ENCODE data around the gene OCIAD1. TPM values are rescaled to one million over a fixed set of nuclear protein-coding genes. Genes with fewer than 3 reads are reported as not detected.
"Not testable (repeated sequence)": the region's sequence is repeated elsewhere in the genome, so short reads cannot be mapped to it uniquely, and the experiment has no call there.

OCIAD1 gene
- total RNA-seq, 1 experiment from 2014 or later: 61.0 TPM

DNA sequence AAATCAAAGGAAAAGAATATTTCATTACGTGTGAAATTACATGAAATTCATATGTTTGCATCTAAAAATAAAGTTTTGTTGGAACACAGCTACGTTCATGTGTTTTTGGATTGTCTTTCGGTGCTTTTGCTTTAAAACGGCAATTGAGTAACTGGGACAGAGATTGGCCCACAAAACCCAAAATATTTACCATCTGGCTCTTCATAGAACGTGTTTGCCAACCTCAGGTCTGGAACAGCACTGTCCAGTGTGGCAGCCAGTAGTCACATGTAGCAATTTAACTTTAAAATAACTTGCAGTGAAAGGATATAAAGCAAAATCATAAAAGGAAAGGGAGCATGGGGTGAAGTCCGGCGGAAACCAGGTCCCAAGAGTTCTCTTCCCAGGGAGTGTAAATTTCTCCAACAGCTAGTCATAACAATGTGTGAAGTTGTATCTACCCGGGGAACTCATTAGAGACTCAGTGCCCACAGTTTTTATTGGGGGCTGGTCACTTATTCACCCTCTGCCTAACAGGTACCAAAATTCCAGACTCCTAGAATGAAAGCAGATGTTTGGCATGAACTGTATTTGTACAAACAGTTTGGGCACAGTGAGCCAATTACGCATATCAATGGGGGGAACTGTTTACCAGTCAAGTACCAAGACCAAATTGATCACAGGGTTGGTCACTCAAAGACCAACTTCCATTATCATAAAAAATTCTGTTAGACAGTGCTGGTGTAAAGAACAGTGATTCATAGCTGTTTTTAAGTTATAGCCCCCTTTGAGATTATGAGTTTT lies 10.3 kb downstream of the OCIAD1 start:
- ATAC-seq (no peak), DNase-seq (no peak)
- BruUV-seq (replicated peaks): no TSS peak
- Histone ChIP-seq H3K4me2 (ENCODE audit: low read length) (no peak overlapping the region), H3K9me3 (ENCODE audit: low read length) (no peaks in the 10 kb centered on the region), H4K20me1 (ENCODE audit: low read length) (0 out of 2 replicates have a peak, but pooled peaks cover 3% of the 10 kb centered on the region), H3K9me2 (replicated peaks; ENCODE audit: low read length) (no peaks in the 10 kb centered on the region), H3F3A (ENCODE audit: low read length, unreplicated experiment) (no peaks in the 10 kb centered on the region), H3K4me3 (ENCODE audit: low read length) (no peak overlapping the region), H3K27me3 (ENCODE audit: low read length) (no peaks in the 10 kb centered on the region), H3K79me2 (ENCODE audit: low read length) (peaks cover 22% of the 10 kb centered on the region), H3K9ac (ENCODE audit: low read length) (no peak overlapping the region), H3K4me1 (ENCODE audit: insufficient read depth, low read length) (no peaks in the 10 kb centered on the region), H3K36me3 (ENCODE audit: low read depth, low read length) (peaks cover 35% of the 10 kb centered on the region; the same call in 1 of the 2 replicates), H2AFZ (ENCODE audit: low read length) (no peak overlapping the region), H3K27ac (ENCODE audit: low read length) (no peak overlapping the region)
- ChIA-PET POLR2A (ENCODE audit: unreplicated experiment) (no interaction called here), CTCF (no interaction called here)
- intact Hi-C loops (cut with micrococcal nuclease): no loop called here
- TF ChIP-seq, protein P1, sequence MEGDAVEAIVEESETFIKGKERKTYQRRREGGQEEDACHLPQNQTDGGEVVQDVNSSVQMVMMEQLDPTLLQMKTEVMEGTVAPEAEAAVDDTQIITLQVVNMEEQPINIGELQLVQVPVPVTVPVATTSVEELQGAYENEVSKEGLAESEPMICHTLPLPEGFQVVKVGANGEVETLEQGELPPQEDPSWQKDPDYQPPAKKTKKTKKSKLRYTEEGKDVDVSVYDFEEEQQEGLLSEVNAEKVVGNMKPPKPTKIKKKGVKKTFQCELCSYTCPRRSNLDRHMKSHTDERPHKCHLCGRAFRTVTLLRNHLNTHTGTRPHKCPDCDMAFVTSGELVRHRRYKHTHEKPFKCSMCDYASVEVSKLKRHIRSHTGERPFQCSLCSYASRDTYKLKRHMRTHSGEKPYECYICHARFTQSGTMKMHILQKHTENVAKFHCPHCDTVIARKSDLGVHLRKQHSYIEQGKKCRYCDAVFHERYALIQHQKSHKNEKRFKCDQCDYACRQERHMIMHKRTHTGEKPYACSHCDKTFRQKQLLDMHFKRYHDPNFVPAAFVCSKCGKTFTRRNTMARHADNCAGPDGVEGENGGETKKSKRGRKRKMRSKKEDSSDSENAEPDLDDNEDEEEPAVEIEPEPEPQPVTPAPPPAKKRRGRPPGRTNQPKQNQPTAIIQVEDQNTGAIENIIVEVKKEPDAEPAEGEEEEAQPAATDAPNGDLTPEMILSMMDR (conservative IDR thresholded peaks at IDR 0.05; ENCODE audit: low read depth, low read length): no peak
- TF ChIP-seq EZH2phosphoT487 (IDR thresholded peaks at IDR 0.05; ENCODE audit: borderline replicate concordance, low read length): no peak
- no peak for TF ChIP-seq EZH2 (IDR thresholded peaks at IDR 0.05; ENCODE audit: low read length, unreplicated experiment)

GRCh38 chr4:48844843-48845242 lies 14.0 kb downstream of the OCIAD1 start:
- no peak for TF ChIP-seq EZH2 (IDR thresholded peaks at IDR 0.05; ENCODE audit: low read length, unreplicated experiment)
- TF ChIP-seq, protein P1 (conservative IDR thresholded peaks at IDR 0.05; ENCODE audit: low read depth, low read length): no peak
- no peak overlapping the region for H3K4me2 ChIP-seq (ENCODE audit: low read length)
- 0 out of 2 replicates have a peak, but pooled peaks cover 3% of the 10 kb centered on the region for H4K20me1 ChIP-seq (ENCODE audit: low read length)
- BruUV-seq (replicated peaks): no TSS peak
- peaks cover 30% of the 10 kb centered on the region for H3K36me3 ChIP-seq (ENCODE audit: low read depth, low read length)
- H3K9ac ChIP-seq (ENCODE audit: low read length): no peak overlapping the region
- POLR2A ChIA-PET (ENCODE audit: unreplicated experiment): no interaction called here
- no peak overlapping the region for H3K27ac ChIP-seq (ENCODE audit: low read length)
- no peaks in the 10 kb centered on the region for H3K4me1 ChIP-seq (ENCODE audit: insufficient read depth, low read length)
- no peaks in the 10 kb centered on the region for H3K27me3 ChIP-seq (ENCODE audit: low read length)
- no peaks in the 10 kb centered on the region for H3F3A ChIP-seq (ENCODE audit: low read length, unreplicated experiment)
- DNase-seq (no peak), ATAC-seq (no peak)
- H2AFZ ChIP-seq (ENCODE audit: low read length): no peak overlapping the region
- CTCF ChIA-PET: no interaction called here
- no peaks in the 10 kb centered on the region for H3K9me2 ChIP-seq (replicated peaks; ENCODE audit: low read length)
- no peaks in the 10 kb centered on the region for H3K9me3 ChIP-seq (ENCODE audit: low read length)
- H3K4me3 ChIP-seq (ENCODE audit: low read length): no peak overlapping the region
- intact Hi-C loops (cut with micrococcal nuclease): no loop called here
- H3K79me2 ChIP-seq (ENCODE audit: low read length): peaks cover 18% of the 10 kb centered on the region; the same call in 1 of the 2 replicates

GRCh38 chr4:48848799-48849198 lies 17.9 kb downstream of the OCIAD1 start:
- ATAC-seq; CTCF ChIA-PET; H3K4me2 ChIP-seq (ENCODE audit: low read length); H3K9me2 ChIP-seq (replicated peaks; ENCODE audit: low read length); H3K27ac ChIP-seq (ENCODE audit: low read length); H3K9me3 ChIP-seq (ENCODE audit: low read length); H4K20me1 ChIP-seq (ENCODE audit: low read length); intact Hi-C loops (cut with micrococcal nuclease); BruUV-seq (replicated peaks); H2AFZ ChIP-seq (ENCODE audit: low read length); H3F3A ChIP-seq (ENCODE audit: low read length, unreplicated experiment); H3K4me3 ChIP-seq (ENCODE audit: low read length); H3K27me3 ChIP-seq (ENCODE audit: low read length); POLR2A ChIA-PET (ENCODE audit: unreplicated experiment); DNase-seq; H3K9ac ChIP-seq (ENCODE audit: low read length); H3K4me1 ChIP-seq (ENCODE audit: insufficient read depth, low read length): not testable (repeated sequence)
- Histone ChIP-seq H3K79me2 (ENCODE audit: low read length) (peaks cover 11% of the 10 kb centered on the region; the same call in 1 of the 2 replicates), H3K36me3 (ENCODE audit: low read depth, low read length) (peaks cover 24% of the 10 kb centered on the region)
